GM21786 (cell line): ENCODE results near the gene IL10RA.
A peak's percentile ranks its signal among the peaks of the same experiment; 100 is the strongest.
"Not testable (repeated sequence)": the region's sequence is repeated elsewhere in the genome, so short reads cannot be mapped to it uniquely, and the experiment has no call there.

Source experiments
- ATAC-seq: cut with Tn5 transposase; IDR thresholded peaks from one replicate; pipeline ENCODE4 v1.9.1; 2021; ENCODE audit not compliant: unreplicated experiment

The IL10RA gene

DNA sequence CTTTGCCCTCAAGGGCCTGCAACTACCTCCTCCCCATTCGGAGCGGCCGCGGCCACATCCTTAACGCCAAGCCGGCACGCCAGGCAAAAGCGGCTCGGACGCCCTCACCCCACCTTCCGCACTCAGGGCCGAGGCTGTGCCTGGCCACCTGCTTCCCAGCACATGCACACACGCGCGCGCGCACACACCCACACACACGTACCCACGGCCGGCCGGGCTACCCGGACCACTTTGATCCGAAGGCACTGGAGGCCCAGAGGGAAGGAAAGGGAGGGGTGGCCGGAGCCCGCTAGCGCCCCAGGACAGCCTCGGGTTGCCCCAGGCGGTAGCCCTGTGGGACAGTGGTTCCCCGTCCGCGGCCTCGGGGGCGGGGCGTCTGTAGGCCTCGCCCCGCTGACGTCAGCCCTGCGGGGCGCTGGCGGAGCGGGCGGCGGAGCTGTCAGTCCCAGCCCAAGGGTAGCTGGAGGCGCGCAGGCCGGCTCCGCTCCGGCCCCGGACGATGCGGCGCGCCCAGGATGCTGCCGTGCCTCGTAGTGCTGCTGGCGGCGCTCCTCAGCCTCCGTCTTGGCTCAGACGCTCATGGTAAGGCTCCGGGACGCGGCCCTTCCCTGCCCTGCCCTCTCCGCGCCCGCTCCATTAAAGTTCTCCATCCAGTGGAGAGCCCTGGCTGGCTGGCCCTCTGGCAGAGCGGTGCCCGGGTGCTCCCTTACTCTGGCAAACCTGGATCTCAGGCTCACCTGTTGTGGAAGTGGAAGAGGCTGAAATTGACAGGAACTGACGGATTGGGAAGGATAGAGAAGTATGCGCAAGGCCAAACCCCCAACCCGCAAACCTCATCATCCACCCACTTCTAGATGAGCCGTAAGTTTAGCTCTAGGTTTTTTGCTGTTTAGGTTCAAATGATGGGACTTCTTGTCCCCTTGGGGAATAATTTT, at the start of gene IL10RA:
Gene IL10RA, plus strand, starts transcription at position 442 of the 935 bp plus-strand sequence. Its CDS starts 74 bp downstream, at position 516.
- ATAC-seq = peak; percentile 80

DNA sequence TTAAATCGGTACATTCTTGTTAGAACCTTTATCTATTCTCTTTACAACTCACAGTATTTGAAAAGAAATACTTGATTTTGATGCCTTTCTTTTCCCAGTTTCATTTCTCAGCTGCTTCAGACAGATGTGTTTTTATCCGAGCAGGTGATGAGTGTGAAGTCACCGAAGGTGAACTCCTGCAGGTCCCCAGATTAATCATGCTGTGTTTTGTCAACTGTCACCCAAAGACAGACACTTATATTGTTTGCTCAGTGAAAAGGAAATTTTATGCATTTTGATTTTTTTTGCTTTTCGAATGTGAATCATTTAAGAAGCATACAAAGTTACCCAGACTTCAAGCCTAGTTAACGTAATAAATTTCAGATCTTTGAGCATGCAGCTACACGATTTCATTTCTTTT, 49.2 kb upstream of the IL10RA start:
- no peak for ATAC-seq

DNA sequence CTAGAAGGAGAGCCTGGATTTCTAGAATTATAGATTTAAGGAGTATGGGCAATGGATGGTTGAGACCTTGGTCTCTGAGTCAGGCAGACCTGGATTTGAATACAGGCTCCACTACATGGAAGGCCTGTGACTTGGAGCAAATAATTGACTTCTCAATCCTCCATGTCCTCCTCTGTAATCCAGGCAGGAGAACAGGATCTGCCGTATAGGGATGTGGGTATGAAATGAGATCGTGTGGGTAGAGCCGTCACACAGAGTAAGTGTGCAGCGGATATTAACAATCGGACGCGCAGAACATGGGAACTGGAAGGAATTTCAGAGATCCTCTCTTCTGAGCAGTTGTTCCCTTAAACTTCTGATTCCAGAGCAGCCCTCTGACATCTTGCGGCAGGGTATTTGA, 45.5 kb upstream of the IL10RA start:
- no peak for ATAC-seq

DNA sequence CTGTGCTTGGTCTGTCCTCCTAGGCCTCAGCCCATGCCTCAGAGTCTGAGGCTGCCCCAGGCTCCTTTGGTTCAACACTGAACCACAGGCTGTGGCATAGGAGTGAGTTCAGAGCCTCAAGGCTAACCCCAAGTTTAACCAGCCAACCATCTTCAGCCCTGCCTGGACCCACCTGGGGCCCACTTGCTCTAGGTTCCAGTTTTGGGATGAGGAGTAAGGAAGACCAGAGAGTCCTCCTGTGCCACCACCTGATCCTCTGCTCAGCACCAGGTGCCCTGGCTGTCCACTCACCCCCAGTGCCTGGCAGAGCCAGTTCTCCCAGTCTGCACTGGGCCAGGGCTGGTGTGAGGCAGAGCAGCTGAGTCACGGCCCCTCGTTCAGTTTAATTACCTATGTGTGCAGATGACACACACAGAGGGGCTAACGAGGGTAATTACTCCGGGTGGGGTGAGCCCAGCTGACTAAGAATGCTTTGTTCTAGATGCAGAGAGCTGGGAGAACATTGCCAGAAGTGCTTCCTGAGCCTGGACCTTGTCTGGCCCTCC, 45.0 kb upstream of the IL10RA start:
- no peak for ATAC-seq

DNA sequence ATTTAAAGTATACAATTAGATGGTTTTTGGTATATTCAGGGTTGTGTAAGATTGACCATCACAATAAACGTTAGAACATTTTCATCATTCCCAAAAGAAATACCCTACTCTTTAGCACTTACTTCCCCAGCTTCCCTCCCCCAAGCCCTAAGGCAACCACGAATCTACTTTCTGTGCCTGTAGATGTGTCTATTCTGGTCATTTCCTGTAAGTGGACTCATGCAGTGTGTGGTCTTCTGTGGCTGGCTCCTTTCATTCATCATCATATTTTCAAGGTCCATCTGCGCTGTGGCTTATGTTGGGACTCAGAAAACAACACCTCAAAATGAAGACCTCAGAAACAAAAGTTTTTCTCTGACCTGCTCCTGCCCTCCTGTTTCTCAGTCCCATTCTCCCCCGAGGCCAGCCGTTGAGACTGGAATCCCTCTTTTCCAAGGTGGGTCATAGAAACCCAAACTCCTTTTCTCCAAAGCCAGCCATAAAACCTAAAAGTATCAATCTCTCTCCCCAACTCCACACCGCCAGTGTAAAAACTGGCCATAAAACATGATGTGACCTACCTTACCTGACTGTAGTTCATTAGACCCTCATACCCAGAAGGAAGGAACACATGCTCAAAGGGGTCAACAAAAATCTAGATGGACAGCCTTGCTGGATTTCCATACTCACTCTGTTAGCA, 44.1 kb upstream of the IL10RA start:
- ATAC-seq = no peak

DNA sequence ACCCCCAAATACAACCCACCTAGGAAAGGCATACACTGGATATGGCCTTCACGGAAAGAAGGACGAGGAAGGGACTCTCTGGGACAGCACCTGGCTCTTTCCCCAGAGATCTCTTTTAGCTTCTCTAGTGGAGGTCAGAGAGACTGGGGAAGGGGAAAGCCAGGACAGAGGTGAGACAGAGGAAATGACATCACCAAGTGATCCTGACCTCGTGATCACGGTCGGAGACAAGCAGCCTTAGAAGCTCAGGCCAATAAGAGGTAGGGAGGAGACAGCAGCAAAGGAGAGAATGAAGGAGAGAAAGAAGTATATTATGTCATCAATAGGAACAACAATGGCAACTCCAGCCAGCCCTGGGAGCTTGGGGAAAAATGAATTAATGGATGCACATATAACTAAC, 41.6 kb upstream of the IL10RA start:
- no peak for ATAC-seq

DNA sequence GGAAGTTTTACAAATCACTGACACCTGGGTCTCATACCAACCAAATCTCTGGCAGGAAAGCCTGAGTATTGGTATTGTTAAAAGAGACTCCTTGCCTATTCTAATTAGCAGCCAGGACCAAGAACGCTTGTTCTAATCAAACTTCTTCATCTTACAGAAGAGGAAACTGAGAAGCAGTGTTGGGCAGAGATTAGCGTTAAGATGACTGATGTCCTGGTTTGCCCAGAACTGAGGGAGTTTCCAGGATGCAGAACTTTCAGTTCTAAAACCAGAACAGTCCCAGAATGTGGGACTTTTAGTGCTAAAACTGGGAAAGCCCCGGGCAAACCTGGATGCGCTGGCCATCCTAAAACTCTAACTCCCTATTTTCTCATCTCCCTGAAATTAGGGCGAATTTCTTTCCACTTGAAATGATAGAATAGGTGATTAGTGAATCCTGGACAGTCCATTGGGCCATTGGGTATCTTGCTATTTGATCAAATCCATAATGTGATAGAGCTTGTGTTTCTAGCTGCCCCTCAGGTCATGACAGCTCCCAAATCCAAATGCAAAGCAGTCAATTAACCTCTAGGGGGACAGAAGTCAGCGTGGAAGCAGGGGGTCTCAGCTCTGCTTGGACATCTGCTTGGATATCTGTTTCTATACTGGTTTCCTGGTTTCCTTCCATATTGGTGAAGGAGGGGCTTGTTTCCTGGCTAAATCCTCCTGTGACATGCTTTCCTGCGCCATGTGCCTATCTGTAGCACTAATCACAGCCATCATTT, 41.0 kb upstream of the IL10RA start:
- no peak for ATAC-seq

DNA sequence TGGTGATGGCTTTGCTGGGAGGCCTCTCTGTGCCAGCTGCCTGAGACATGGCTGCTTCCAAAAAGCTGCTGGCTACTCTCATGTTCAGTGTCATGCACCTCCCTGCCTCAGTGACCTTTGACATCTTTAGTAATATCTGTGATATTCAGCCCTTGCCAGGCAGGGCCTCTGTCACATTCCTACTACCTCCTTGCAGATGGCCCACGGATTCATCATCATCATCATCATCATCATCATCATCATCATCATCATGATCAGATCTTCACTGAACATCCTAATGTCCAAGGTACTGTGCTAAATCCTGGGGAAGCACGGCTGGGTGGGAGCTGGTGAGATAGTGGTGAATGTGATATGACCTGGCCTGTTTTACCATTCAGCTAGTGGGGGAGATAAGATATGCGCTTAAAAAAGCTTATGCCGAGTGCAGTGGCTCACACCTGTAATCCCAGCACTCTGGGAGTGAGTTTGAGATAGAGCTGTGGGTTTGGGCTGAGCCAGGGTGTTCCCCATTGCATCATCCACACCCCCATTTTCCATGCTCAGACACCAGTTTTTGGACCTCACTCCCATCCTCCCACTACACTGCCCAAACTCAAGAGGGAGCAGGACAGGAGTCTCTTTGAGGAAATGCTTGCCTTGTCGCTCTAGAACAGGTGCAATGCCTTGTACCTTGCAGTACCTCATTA, 39.9 kb upstream of the IL10RA start:
- no peak for ATAC-seq

DNA sequence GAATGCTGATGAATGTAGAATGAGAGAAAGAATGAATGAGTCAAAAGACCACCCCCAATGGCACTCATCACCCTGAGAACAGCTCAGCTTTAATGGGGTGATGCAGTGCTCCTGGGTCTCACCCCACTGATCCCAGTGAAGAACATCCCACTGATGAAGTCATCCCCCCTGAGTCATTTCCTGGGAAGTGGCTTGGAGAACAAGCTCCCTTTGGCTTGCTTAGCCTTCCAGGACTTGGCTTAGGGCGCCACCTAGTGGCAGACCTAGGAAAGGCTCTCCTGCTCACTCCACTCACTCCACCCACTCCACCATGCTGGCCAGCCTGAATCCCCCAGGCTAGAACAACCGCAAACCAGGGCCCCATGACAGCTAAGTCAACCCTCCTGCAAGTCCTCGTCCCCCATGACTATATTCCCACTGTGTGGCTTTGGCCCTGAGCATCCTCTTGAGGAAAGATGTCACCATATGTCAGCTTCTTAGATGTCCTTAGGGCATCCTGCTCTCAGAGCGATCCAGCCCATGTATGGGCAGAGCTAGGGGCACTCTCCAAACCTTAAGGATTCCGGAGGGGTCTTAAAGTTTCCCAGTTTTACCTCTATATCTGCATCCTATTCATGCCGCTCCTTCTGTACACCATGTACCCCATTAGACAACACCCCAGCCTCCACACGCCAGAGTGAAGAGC, 39.2 kb upstream of the IL10RA start:
- peak; percentile 35 for ATAC-seq

DNA sequence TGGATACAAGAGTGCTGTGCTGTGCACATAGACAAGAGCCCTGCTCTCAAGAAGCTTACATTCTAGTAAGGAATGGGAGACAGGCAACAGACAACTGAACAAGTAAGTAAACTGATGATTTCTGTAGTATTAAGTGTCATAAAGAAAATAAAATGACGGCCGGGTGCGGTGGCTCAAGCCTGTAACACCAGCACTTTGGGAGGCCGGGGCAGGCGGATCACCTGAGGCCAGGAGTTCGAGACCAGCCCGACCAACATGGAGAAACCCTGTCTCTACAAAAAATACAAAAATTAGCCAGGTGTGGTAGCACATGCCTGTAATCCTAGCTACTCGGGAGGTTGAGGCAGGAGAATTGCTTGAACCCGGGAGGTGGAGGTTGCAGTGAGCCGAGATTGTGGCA, 38.4 kb upstream of the IL10RA start:
- not testable (repeated sequence) for ATAC-seq

DNA sequence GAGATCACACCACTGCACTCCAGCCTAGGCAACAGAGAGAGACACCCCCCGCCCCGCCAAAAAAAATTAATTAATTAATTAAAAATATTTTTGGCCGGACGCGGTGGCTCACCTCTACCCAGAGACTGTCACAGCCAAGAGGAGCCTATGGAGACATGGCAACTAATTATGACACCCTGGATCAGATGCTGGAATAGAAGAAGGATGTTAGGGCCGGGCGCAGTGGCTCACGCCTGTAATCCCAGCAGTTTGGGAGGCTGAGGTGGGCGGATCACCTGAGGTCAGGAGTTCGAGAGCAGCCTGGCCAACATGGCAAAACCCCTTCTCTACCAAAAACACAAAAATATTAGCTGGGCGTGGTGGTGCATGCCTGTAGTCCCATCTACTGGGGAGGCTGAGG, 37.7 kb upstream of the IL10RA start:
- not testable (repeated sequence) for ATAC-seq

DNA sequence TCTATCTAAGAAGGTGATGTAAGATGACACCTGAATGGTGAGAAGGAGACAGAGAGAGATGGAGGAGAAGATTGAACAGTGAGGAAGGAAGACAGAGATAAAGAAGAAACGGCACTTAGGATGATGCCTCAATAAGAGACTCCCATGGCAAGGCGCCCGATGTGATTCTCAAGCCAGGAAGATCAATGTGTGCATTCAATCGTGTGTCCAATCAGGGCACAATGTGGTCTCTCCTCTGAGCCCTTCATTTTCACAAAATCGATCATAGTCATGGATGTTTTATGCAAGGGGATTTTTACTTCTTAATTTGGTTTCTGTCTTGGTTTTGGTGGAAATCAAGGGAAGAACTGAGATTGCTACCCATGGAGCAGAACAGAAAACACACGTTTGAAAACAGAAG, 37.1 kb upstream of the IL10RA start:
- no peak for ATAC-seq

DNA sequence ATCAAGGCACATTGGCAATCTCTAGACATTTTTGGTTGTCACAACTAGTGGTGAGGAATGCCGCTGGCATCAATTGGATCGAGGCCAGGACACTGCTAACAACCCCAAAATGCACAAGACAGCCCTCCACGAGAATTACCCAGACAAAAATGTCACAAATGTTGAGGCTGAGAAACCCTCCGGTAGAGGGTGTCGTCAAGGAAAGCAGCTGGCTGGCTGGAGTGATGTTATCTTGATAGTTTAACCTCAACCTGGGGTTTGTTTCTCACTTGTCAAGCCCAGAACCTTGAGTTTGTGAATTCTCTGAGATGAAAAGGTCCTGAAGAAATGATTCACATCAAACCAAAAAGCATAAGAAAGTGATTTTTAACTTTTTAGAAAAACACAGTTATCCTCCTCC, 35.9 kb upstream of the IL10RA start:
- no peak for ATAC-seq

DNA sequence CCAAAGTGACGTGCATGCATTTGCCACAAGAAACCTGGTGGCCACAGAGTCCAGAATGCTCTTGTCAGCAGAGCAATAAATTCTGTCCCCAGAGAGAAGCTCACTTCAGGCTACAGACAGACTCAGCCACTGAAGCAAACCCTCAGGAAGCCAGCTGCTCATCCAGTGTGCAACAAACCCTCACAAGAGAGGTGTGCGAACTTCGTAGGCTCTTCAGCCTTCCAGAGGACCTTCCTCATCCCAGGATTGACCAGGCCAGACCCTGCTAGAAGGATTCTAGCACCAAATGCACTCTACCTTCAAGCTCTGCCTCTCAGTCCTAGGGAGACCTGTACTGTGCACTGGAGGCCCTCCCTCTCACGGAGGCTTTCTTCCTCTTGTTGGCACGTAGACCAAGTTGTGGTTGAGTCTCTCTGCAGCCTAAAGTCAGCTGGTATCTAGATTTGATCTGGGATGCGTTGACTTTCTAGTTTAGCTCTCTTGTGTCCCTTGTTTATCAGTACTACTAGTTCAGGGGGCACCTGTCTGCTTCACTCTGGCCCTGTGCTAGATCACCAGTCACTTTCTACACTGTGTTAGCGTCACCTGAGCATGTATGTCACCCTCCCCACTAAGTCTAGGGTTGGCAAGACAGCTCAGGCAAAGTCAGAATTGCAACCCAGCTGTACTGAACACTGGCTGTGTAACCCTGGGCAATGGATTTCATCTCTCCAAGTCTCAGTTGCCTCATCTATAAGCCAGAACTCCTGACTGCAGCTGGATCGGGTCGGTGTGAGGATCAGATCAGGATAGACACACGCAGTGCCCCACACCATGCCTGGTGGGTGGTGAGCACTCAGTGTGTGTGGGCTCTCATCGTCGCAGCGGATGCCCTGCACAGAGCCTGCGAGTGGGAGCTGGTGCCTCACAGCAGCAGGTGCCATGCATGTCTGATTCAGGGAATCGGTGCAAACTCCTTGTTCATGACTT, 34.9 kb upstream of the IL10RA start:
- ATAC-seq = no peak

DNA sequence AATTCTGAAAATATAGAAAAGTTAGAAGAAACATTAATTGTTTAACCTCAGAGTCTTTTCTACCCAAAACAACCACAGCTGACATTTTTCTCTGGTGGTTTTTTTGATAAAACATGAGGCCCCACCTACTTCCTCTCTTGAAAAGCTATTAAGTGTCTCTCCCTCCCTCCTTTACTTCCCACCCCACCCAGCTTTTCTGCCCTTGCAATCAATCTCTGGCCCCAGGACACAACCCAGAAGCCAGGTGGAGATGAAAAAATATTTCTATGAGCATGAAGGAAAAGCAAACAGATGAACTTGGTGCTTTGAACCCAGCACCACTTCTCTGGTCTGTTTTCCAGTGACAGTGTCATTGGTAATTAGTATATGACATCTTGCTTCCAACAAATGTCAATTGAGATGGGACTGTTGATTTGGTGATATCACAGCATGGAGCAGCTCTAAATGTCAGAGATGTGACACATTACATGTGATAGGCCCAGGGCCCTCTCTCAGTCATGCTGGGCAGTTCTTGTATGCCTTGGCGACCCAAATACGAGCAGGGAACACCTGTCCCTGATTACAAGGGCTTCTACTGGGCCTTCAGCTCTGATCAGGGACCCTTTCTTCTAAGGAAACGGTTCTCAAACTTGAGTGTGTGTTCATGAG, 33.0 kb upstream of the IL10RA start:
- ATAC-seq = no peak

DNA sequence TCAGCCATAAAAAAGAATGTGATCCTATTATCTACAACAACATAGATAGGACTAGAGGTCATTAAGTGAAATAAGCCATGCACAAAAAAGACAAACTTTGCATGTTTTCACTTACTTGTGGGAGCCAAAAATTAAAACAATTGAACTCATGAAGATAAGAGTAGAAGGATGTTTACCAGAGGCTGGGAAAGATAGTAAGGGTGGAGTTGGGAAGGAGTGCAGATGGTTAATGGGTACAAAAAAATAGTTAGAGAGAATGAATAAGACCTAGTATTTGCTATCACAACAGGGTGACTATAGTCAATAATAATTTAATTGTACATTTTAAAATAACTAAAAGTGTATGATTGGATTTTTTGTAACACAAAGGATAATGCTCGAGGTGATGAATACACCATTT, 27.2 kb upstream of the IL10RA start:
- no peak for ATAC-seq

DNA sequence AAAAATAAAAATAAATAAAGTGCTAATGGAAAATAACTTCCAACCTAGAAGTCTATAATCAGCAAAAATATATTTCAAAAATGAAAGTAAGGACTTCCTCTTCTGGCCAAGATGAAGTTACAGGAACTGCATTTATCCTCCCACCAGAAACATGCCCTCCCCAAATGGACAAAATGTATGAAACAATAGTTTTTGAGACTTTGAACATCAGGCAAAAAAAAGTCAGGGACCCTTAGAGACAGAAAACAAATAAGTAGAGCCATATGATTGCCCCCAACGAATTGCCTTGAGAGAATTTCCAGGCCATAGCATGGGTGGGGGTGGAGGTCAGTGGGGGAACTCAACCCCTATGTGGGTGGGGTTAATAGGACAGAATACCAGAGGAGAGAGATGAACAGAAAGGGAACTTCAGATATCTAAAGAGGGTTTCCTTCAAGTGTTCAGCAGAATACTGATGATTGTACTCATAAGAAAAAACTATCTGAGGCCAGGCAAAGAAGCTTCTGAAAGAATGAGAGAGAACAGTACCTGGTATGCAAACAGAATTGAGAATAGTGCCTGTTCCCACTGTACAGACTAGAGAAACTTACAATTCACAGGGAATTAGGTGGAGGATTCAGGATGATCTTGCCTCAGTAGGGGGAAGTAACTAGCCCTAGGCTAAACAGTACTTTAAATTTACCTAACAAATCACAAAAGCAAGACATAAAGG, 26.6 kb upstream of the IL10RA start:
- ATAC-seq = no peak

DNA sequence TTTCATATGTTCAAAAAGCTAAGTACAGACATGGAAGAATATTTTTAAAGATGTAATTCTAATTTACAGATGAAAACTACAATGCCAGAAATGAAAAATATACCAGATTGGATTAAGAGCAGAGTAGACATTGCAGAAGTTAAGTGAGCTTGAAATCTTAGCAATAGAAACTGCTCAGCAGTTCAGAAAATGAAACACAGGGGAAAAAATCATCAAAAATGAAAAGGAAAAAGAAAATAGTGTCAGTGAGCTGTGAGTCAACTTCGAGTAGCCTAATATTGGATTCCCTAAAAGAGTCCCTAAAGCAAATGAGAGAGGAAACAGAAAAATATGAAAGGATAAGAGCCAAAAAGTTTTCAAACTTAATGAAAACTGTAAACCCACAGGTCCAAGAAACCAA, 25.8 kb upstream of the IL10RA start:
- no peak for ATAC-seq
